ENCODE measurements around the gene GADD45GIP1.
"Not testable (repeated sequence)": the region's sequence is repeated elsewhere in the genome, so short reads cannot be mapped to it uniquely, and the experiment has no call there.

The GADD45GIP1 gene

DNA sequence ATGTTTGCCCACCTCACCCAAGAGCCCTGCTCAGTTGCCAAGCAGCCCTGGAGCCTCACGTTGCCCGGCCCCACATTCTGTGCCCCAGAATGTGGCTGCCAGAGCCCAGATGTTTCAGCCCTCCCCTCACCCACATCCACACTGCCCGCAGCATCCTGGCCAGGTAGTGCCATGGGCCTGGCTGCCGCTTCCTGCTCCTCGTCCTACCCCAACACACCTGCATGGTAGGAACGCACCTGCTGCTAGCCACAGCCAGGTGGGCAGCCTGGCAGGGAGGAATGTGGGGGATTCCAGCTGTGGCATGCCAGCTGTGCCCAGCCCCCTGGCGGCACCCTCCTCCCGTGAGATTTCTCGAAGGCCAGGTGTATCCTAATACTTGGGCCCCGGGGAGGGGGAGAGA lies 30.8 kb upstream of the GADD45GIP1 start:
- DNase-seq (ENCODE audit: low read depth), result no peak

DNA sequence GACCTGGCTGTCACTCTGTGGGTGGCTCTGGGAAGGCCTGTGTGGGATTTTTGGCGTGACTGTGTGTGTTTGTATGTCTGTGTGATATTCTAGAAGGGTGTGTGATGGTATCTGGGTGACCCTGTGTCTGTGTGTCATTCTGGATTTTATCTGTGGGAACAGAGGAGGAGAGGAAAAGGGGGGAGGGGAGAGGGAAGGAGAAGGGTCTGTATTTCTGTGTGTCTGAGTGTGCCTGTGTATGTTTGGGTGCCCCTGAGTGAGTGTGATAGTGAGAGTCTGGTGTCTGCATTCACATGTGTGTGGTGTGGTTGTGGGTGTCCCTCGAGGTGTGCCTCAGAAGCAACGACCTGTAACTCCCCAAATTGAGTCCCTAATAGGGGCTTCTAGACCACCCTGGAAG lies 30.2 kb upstream of the GADD45GIP1 start:
- no peak for DNase-seq (ENCODE audit: low read depth)

DNA sequence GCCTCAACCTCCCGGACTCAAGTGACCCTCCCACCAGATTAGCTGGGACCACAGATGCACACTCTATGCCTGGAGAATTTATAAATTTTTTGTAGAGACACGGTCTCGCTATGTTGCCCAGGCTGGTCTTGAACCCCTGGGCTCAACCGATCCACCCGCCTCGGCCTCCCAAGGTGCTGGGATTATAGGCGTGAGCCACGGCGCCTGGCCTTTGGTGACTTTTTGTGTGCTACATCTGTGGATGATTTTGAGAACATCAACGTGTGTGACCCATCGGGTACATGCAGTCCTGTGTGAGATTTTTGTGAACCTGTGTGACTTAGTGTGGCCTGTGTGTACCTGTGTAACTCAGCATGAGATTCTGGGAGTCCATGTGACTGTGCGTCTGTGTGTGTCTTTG lies 29.7 kb upstream of the GADD45GIP1 start:
- DNase-seq (ENCODE audit: low read depth), result no peak

DNA sequence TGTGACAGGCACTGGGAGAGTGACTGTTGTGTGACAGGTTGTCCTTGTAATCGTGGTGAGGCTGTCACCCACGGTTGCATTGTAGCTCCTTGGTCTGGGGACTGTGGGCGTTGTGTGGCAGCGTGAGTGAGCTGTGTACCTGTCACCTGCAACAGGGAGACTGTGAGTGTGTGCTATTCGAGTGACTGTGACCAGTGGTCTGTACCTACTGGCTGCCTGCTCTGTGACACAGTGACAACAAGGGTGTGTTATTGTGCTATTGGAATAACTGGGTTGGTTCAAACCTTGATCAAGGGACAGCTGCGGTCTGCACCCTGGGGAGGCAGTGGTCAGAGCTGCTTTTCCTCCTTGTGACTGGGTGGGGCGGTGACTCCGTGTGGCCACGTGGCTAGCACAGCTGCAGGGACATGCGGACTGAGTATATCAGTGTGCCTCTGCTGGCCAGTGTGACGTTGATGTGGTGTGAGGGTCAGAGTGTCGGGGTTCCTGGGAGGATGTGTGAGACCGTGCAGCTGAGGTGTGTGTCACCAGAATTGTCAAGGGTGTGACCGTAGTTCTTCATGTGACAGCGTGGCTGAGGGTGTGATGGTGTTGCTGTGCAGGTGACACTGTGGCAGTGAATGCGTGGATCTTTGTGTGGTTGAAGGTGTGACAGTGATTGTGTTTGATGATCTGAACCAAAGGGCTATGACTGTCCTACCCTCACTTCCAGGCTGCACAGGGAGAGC lies 28.2 kb upstream of the GADD45GIP1 start:
- no peak for DNase-seq (ENCODE audit: low read depth)

DNA sequence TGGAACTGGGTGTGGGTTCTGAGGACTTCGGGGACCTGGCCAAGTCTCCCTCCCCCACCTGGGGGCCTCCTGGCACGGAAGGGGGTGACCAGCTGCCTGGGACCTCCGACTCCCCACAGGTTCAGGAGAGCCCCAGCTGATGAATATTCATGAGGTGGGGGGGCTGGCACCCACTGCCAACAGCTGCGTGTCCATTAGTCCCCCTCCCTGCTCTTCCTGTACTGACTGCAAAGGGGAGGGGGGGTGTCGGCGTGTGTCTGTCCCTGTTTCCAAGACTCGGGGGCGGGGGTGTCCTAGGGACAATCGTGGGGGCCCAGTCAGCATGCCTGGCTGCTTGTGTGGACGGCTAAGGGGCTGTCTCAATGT lies 27.6 kb upstream of the GADD45GIP1 start:
- no peak for DNase-seq (ENCODE audit: low read depth)

DNA sequence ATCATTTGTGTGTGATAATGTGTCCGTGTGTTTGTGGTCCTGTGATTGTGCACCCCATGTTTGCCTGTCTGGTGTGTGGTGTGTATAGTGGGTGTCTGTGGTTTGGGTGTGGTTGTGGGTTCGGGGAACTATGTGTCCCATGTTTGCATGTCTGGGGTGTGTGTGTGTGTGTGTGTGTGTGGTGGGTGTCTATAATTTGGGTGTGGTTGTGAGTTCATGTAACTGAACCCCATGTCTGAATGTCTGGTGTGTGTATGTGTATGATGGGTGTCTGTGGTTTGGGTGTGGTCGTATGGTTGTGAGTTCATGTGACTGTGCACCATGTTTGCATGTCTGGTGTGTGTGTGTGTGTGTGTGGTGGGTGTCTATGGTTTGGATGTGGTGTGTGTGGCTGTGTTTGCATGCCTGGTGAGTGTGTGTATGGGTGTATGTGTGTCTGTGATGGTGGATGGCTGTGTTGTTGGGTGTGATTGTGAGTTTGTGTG lies 27.2 kb upstream of the GADD45GIP1 start:
- DNase-seq (ENCODE audit: low read depth), result no peak

DNA sequence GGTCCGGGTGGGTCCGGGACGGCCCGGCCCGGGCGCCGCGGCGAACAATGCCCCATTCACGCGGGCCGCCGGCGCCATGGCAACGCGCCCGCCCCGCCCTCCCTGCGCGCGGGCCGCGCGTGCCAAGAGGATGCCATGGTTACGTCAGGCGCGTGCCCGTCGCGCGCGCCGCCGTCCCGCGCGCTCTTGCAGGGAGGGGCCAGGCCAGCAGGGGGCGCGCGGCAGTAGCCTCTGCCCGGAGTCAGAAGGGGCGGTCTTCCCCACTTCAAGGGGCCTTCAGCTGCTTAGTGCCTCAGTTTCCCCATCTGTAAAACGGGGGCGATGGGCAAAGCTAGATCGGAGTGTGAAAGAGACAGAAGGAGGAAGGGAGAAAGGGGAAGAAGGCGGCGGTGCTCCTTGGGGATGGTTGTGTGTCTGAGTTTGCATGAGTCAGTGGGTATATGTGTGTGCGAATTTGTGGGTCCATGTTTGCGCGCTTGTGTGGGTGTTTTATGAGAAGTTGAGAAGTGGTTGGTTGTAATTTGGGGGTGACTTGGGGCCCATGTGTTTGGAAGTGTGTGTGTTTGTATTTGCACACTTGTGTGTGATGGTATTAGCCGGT lies 26.6 kb upstream of the GADD45GIP1 start:
- peak; percentile 84 for DNase-seq (ENCODE audit: low read depth)

DNA sequence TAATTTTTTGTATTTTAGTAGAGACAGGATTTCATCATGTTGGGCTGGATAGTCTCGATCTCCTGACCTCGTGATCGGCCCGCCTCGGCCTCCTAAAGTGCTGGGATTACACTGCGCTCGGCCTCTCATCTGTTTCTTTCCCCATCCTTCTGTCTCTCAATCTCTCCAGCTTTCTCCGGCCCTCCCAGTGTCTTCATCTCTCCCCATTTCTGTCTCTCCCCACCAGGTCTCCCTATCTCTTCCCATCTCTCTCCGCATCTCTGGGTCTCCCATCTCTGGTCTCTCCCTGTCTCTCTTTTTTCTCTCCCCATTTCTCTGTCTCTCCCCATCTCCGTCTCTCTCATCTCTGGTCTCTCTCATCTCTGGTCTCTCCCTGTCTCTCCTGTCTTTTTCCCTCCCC lies 26.1 kb upstream of the GADD45GIP1 start:
- no peak for DNase-seq (ENCODE audit: low read depth)

DNA sequence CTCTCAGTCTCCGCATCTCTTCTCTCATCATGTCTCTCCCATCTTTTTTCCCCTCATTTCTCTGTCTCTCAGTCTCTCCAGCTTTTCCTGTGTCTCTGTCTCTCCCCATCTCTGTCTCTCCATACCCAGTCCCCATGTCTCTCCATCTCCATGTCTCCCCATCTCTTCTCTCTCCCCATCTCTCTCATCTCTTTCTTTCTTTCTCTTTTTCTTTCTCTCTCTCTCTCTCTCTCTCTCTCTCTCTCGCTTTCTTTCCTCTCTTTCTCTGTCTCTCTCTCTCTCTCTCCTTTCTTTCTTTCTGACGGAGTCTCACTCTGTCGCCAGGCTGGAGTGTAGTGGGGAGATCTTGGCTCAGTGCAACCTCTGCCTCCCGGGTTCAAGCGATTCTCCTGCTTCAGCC lies 25.6 kb upstream of the GADD45GIP1 start:
- DNase-seq (ENCODE audit: low read depth), result no peak

DNA sequence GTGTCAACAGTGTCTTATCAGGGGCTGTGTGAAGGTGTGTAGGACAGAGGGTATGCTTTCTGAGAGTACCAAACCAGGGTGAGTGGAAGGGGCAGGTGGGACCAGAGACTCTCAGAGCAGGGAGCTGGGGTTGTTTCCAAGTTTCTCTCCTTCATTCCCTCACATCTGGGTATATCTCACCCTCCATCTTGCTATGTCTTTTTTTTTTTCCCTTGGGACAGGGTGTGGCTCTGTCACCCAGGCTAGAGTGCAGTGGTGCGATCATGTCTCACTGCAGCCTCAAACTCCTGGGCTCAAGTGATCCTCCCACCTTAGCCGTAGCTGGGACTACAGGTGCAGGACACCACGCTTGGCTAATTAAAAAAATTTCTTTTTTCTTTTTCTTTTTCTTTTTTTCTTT lies 23.0 kb upstream of the GADD45GIP1 start:
- no peak for DNase-seq (ENCODE audit: low read depth)

DNA sequence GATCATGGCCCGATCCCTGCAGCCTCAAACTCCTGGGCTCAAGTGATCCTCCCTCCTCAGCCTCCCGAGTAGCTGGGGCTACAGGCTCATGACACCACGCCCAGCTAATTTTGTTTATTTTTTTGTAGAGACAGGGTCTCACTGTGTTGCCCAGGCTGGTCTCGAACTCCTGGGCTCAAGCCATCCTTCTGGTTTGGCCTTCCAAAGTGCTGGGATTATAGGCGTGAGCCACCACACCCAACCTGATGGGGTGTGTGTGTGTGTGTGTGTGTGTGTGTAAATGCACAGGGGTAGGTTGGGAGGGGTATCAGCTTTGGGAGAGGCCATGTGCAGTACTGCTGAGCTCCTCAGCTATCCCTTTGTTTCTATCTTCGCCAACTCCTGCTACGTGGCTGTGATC lies 19.1 kb upstream of the GADD45GIP1 start:
- DNase-seq (ENCODE audit: low read depth), result not testable (repeated sequence)

DNA sequence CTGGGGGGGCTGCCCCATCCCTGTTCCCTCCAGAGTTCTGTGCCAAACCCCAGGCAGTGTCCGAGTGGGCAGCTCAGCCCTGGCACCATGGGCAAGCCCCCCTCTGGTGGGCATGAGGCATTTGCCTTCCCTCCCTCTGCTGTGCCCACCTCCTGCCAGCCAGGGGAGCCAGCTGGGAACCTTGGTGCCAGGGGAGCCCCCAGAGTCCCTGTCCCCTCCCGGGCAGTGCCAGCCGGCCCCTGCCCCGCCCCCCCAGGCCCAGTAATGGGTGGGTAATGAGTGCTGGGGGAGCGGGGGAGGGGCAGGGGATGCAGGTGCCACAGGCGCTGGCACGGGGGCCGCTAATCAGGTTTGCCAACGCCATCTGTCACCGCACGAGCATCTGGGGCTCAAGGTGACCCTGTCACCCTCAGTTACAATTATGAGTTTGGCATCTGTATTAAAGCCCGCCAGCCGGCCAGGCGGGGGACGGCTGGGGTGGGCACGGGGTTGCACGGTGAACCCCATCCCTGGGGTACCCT lies 18.3 kb upstream of the GADD45GIP1 start:
- no peak for DNase-seq (ENCODE audit: low read depth)

DNA sequence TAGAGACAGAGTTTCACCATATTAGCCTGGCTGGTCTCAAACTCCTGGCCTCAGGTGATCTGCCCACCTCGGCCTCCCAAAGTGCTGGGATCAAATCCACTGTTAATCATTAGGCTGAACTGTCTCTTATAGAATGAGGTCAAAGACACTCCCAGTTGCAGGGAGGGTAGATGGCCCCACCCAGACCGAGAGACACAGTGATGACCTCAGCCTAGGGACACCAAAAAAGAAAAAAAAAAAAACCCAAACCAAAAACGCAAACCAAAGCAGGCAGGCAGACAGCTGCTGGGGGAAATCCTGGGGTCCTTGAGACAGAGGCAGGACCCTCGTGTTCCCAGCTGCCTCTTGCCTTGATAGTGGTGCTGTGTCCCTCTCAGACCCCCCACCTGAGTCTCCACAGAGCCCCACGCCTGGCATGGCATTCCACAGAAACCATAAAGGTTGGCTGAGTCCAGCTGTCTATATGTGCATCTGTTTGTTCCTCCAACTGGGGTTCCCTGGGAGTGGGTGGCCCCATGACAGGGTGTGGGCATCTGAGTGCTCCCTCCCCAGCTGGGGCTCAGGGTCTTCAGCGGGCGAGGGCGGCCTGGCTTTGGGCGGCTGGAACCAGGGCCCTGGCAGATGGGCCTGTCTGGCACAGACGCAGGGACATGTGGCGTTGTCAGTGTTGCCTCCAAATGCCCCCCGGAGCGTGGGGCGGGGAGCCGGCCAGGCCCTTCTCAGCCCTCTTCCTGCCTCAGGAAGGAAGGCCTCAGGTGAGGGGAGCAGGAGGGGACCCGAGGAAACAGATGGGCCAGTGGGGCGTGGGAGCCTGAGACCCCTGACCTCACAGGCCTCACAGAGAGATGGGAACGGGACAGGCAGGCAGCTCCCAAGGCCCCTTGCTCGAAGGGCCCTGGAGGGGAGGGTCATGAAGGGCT lies 17.5 kb upstream of the GADD45GIP1 start:
- DNase-seq (ENCODE audit: low read depth), result no peak

DNA sequence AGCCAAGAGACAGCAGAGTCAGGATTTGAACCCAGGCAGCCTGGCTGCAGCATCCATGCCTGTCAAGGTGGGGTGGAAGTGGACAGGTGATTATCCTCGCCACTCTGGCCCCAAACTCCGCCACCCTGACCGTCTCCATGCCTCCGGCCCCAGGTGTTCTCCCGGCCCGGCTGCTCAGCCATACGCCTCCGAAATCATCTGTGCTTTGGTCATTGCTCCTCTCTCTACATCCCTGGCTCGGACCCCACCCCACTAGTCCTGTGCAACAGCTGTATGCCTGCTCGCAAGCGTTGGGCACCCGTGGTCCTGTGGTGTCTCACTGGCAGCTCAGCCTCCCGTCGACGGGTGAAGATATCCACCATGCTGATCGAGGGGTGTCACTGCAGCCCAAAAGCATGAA lies 16.2 kb upstream of the GADD45GIP1 start:
- no peak for DNase-seq (ENCODE audit: low read depth)

DNA sequence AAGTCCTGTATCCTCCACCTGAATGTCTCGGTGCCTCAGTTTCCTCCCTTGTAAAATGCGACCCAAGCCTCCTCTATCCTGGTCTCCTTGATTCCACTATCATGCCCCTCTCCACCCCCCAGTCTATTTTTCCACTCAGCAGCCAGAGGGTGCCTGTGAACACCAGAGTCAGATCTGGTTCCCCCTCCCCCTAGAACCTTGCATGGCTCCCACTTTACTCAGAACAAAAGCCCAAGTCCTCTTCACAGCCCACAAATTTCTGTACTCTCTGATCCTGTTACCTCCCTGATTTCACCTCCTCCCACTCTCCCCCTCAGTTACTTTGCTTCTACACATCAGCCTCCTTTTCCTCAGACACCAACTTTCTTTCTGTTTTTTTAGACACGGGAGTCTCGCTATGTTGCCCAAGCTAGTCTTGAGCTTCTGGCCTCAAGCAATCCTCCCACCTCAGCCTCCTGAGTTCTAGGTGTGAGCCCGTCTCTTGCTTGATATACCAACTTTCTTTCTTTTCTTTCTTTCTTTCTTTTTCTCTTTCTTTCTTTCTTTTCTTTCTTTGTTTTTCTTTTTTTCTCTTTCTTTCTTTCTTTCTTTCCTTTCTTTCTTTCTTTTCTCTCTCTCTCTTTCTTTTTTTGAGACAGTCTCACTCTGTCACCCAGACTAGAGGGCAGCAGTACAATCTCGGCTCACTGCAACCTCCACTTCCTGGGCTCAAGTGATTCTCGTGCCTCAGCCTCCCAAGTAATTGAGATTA lies 13.2 kb upstream of the GADD45GIP1 start:
- DNase-seq (ENCODE audit: low read depth), result no peak

DNA sequence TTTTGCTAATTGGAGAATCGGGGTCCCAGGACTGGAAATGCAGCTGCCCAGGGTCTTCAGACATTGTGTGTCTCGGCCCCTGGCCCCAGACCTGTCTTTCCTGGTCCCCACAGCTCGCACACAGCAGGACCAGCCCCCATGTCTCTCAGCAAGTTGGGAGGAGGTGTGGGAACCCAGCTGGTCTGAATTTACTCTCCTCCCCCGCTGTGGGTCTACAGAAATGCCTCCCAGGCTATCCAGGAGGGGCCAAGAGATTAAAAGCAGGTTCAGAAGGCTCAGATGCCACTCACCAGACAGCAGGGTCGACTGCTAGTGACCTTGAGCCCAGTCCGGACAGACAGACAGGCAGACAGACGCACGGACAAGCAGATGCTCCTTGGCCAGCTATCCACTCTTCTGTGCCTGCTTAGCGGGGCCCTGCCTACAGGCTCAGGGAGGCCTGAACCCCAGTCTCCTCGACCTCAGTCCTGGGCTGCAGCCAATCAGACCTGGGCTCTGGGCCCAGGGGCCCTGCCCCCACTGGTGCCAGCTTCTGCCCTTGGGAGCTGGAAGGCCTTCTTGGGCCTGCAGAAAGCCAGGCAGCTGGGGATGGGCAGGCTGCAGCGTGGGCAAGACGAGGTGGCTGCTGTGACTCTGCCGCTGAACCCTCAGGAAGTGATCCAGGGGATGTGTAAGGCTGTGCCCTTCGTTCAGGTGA lies 12.4 kb upstream of the GADD45GIP1 start, which contains the start of gene DAND5:
Gene DAND5, plus strand, starts transcription at position 285 of the 697 bp plus-strand sequence. Its CDS starts 85 bp downstream, at position 370.
- no peak for DNase-seq (ENCODE audit: low read depth)

DNA sequence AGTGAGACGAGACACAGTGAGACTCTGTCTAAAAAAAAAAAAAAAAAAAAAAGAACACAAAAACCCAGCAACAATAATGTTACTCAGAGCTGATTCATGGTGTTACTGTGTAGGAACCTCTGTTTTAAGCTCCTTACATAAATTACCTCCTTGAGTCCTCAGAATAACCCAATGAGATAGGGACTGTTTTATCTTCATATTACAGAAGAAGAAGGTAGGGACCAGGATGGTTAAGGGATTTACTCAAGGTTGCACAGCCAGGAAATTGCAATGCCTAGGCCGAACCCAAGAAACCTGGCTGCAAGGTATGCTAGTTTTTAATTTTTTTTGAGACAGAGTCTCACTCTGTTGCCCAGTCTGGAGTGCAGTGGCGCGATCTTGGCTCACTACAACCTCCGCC lies 10.9 kb upstream of the GADD45GIP1 start:
- DNase-seq (ENCODE audit: low read depth), result no peak

DNA sequence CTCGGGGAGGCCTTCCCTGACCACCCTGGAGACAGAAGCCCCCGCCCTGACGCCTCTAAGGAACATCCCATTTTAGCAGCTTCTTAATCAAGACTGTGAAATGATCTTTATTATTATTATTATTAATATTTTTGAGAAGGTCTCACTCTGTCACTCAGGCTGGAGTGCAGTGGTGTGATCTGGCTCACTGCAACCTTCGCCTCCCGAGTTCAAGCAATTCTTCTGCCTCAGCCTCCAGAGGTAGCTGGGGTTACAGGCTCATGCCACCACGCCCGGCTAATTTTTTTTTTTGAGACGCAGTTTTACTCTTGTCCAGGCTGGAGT lies 8.8 kb upstream of the GADD45GIP1 start:
- no peak for DNase-seq (ENCODE audit: low read depth)

DNA sequence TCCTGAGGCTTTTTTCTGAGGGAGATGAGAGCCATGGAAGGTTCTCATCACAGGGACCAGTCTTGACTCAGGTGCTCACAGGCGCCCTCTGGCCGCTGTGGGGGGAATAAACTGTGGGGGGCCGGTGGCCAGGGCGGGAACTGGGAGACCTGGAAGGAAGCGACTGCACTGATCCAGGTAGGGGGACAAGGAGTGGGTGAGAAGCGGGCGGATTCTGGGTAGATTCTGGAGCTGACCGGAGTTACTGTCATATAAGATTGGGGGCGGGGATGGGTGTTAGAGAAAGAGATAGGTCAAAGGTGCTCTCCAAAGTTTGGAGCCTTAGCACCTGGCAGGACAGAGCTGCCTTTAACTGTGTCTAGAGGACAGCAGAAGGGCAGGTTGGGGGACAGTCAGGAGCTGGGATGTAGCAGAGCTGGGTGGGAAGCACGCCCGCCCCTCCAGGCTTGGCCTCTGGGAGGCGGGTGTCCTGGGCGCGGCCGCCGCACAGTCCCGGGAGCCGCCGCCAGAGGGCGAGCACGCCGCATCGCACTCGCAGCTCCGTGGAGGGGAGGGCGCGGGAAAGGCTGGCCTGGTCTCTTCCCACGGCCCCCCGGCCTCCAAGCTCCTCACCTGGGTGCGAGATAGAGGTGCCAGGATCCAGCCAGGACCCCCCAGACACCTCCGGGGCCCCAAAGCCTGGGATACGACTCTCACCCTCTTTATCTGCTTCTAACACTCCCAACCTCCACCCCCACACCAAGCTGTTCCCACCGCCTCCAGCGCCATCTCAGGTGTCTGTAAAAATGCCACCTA lies 8.2 kb upstream of the GADD45GIP1 start:
- peak; percentile 85 for DNase-seq (ENCODE audit: low read depth)

DNA sequence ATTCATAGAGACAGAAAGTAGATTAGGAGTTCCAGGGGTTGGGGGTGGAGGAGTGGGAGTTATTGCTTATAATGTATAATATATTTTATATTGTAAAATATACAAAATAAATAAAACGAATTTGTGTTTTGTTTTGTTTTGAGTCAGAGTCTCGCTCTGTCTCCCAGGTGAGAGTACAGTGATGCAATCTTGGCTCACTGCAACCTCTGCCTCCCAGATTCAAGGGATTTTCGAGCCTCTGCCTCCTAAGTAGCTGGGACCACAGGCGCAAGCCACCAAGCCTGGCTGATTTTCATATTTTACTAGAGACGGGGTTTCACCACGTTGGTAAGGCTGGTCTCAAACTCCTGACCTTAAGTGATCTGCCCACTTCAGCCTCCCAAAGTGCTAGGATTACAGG lies 2.5 kb upstream of the GADD45GIP1 start:
- DNase-seq (ENCODE audit: low read depth), result no peak
